Measurements from ENCODE around the gene PFDN1. TPM values are rescaled to one million over a fixed set of nuclear protein-coding genes. Genes with fewer than 3 reads are reported as not detected.
"Not testable (repeated sequence)": the region's sequence is repeated elsewhere in the genome, so short reads cannot be mapped to it uniquely, and the experiment has no call there.

The PFDN1 gene
- total RNA-seq, 1 donor from 2014 or later: 34.4 TPM

- no peaks in the 10 kb centered on the region for H3K27me3 ChIP-seq (ENCODE audit: control insufficient read depth in 3 of 3, insufficient read depth in 3 of 3, low read length in 3 of 3)
- no peaks in the 10 kb centered on the region for H3K36me3 ChIP-seq (ENCODE audit: control insufficient read depth in 3 of 3, insufficient read depth in 3 of 3, low read length in 3 of 3)
- no peak overlapping the region for H3K4me3 ChIP-seq (ENCODE audit: low read length in 3 of 3)
- no peaks in the 10 kb centered on the region for H3K9me3 ChIP-seq (ENCODE audit: control insufficient read depth in 3 of 3, low read length in 3 of 3)
- H3K27ac ChIP-seq (ENCODE audit: low read depth, low read length): no peak overlapping the region
- no peak overlapping the region for H3K9ac ChIP-seq (ENCODE audit: low read depth in 1 of 3, low read length in 3 of 3)
- peaks cover 48 to 66% (median 65%) of the 10 kb centered on the region in 3 donors for H3K4me1 ChIP-seq (ENCODE audit: control insufficient read depth in 3 of 3, insufficient read depth in 3 of 3, low read length in 3 of 3)
These were observed 87.6 kb downstream of the PFDN1 start for GRCh38 chr5:140215276-140215675.

- peaks cover 44 to 61% (median 61%) of the 10 kb centered on the region in 3 donors for H3K4me1 ChIP-seq (ENCODE audit: control insufficient read depth in 3 of 3, insufficient read depth in 3 of 3, low read length in 3 of 3)
These were observed 88.1 kb downstream of the PFDN1 start for GRCh38 chr5:140214831-140215230.

GRCh38 chr5:140213370-140213983 lies 89.4 kb downstream of the PFDN1 start:
- Histone ChIP-seq H3K4me3 (ENCODE audit: low read length in 3 of 3) (no peak overlapping the region), H3K9me3 (ENCODE audit: control insufficient read depth in 3 of 3, low read length in 3 of 3) (no peaks in the 10 kb centered on the region), H3K36me3 (ENCODE audit: control insufficient read depth in 3 of 3, insufficient read depth in 3 of 3, low read length in 3 of 3) (no peaks in the 10 kb centered on the region), H3K27ac (ENCODE audit: low read depth, low read length) (peak overlapping the region; percentile 52), H3K4me1 (ENCODE audit: control insufficient read depth in 3 of 3, insufficient read depth in 3 of 3, low read length in 3 of 3) (peaks cover 30 to 49% (median 47%) of the 10 kb centered on the region in 3 donors), H3K9ac (ENCODE audit: low read depth in 1 of 3, low read length in 3 of 3) (no peak overlapping the region), H3K27me3 (ENCODE audit: control insufficient read depth in 3 of 3, insufficient read depth in 3 of 3, low read length in 3 of 3) (no peaks in the 10 kb centered on the region)

More at GRCh38 chr5:140214831-140215230, 88.1 kb downstream of the PFDN1 start:
- H3K36me3 ChIP-seq (ENCODE audit: control insufficient read depth in 3 of 3, insufficient read depth in 3 of 3, low read length in 3 of 3): no peaks in the 10 kb centered on the region
- H3K9me3 ChIP-seq (ENCODE audit: control insufficient read depth in 3 of 3, low read length in 3 of 3): no peaks in the 10 kb centered on the region
- H3K27me3 ChIP-seq (ENCODE audit: control insufficient read depth in 3 of 3, insufficient read depth in 3 of 3, low read length in 3 of 3): no peaks in the 10 kb centered on the region
- H3K9ac ChIP-seq (ENCODE audit: low read depth in 1 of 3, low read length in 3 of 3): peak overlapping the region in 1 of 3 donors; percentile 47
- H3K4me3 ChIP-seq (ENCODE audit: low read length in 3 of 3): peak overlapping the region in 1 of 3 donors; percentile 10
- H3K27ac ChIP-seq (ENCODE audit: low read depth, low read length): peak overlapping the region; percentile 52

GRCh38 chr5:140208065-140208464 lies 94.8 kb downstream of the PFDN1 start:
- Histone ChIP-seq H3K9ac (ENCODE audit: low read depth in 1 of 3, low read length in 3 of 3) (no peak overlapping the region), H3K27ac (ENCODE audit: low read depth, low read length) (no peak overlapping the region)

GRCh38 chr5:140207250-140207964 lies 95.5 kb downstream of the PFDN1 start:
- Histone ChIP-seq H3K4me1 (ENCODE audit: control insufficient read depth in 3 of 3, insufficient read depth in 3 of 3, low read length in 3 of 3) (peaks cover 35 to 48% (median 43%) of the 10 kb centered on the region in 3 donors), H3K27ac (ENCODE audit: low read depth, low read length) (peak overlapping the region; percentile 73), H3K9ac (ENCODE audit: low read depth in 1 of 3, low read length in 3 of 3) (no peak overlapping the region), H3K4me3 (ENCODE audit: low read length in 3 of 3) (peak overlapping the region in 1 of 3 donors; percentile 3), H3K27me3 (ENCODE audit: control insufficient read depth in 3 of 3, insufficient read depth in 3 of 3, low read length in 3 of 3) (no peaks in the 10 kb centered on the region), H3K9me3 (ENCODE audit: control insufficient read depth in 3 of 3, low read length in 3 of 3) (no peaks in the 10 kb centered on the region), H3K36me3 (ENCODE audit: control insufficient read depth in 3 of 3, insufficient read depth in 3 of 3, low read length in 3 of 3) (peaks cover 0 to 2% (median 2%) of the 10 kb centered on the region in 3 donors)

More at GRCh38 chr5:140208065-140208464, 94.8 kb downstream of the PFDN1 start:
- Histone ChIP-seq H3K36me3 (ENCODE audit: control insufficient read depth in 3 of 3, insufficient read depth in 3 of 3, low read length in 3 of 3) (peaks cover 0 to 2% (median 2%) of the 10 kb centered on the region in 3 donors), H3K4me1 (ENCODE audit: control insufficient read depth in 3 of 3, insufficient read depth in 3 of 3, low read length in 3 of 3) (peaks cover 35 to 44% (median 40%) of the 10 kb centered on the region in 3 donors), H3K4me3 (ENCODE audit: low read length in 3 of 3) (no peak overlapping the region), H3K9me3 (ENCODE audit: control insufficient read depth in 3 of 3, low read length in 3 of 3) (no peaks in the 10 kb centered on the region), H3K27me3 (ENCODE audit: control insufficient read depth in 3 of 3, insufficient read depth in 3 of 3, low read length in 3 of 3) (no peaks in the 10 kb centered on the region)

- Histone ChIP-seq H3K27ac (ENCODE audit: low read depth, low read length) (peak overlapping the region; percentile 73), H3K36me3 (ENCODE audit: control insufficient read depth in 3 of 3, insufficient read depth in 3 of 3, low read length in 3 of 3) (peaks cover 0 to 2% (median 2%) of the 10 kb centered on the region in 3 donors), H3K4me3 (ENCODE audit: low read length in 3 of 3) (peak overlapping the region in 2 of 3 donors; percentile 10 to 37), H3K9ac (ENCODE audit: low read depth in 1 of 3, low read length in 3 of 3) (peak overlapping the region in 2 of 3 donors; percentile 74 to 75), H3K4me1 (ENCODE audit: control insufficient read depth in 3 of 3, insufficient read depth in 3 of 3, low read length in 3 of 3) (peaks cover 35 to 56% (median 50%) of the 10 kb centered on the region in 3 donors), H3K27me3 (ENCODE audit: control insufficient read depth in 3 of 3, insufficient read depth in 3 of 3, low read length in 3 of 3) (no peaks in the 10 kb centered on the region), H3K9me3 (ENCODE audit: control insufficient read depth in 3 of 3, low read length in 3 of 3) (no peaks in the 10 kb centered on the region)
These were observed 96.9 kb downstream of the PFDN1 start for GRCh38 chr5:140205952-140206351.

GRCh38 chr5:140205216-140205615 lies 97.7 kb downstream of the PFDN1 start:
- Histone ChIP-seq H3K4me1 (ENCODE audit: control insufficient read depth in 3 of 3, insufficient read depth in 3 of 3, low read length in 3 of 3) (peaks cover 35 to 56% (median 51%) of the 10 kb centered on the region in 3 donors), H3K9ac (ENCODE audit: low read depth in 1 of 3, low read length in 3 of 3) (peak overlapping the region; percentile 26 to 75 (median 74)), H3K4me3 (ENCODE audit: low read length in 3 of 3) (no peak overlapping the region), H3K36me3 (ENCODE audit: control insufficient read depth in 3 of 3, insufficient read depth in 3 of 3, low read length in 3 of 3) (peaks cover 0 to 2% (median 2%) of the 10 kb centered on the region in 3 donors), H3K27ac (ENCODE audit: low read depth, low read length) (peak overlapping the region; percentile 73), H3K27me3 (ENCODE audit: control insufficient read depth in 3 of 3, insufficient read depth in 3 of 3, low read length in 3 of 3) (no peaks in the 10 kb centered on the region), H3K9me3 (ENCODE audit: control insufficient read depth in 3 of 3, low read length in 3 of 3) (no peaks in the 10 kb centered on the region)

- H3K27ac ChIP-seq (ENCODE audit: low read depth, low read length): no peak overlapping the region
- H3K9me3 ChIP-seq (ENCODE audit: control insufficient read depth in 3 of 3, low read length in 3 of 3): no peaks in the 10 kb centered on the region
- H3K4me1 ChIP-seq (ENCODE audit: control insufficient read depth in 3 of 3, insufficient read depth in 3 of 3, low read length in 3 of 3): peaks cover 37 to 59% (median 56%) of the 10 kb centered on the region in 3 donors
- no peak overlapping the region for H3K4me3 ChIP-seq (ENCODE audit: low read length in 3 of 3)
- H3K9ac ChIP-seq (ENCODE audit: low read depth in 1 of 3, low read length in 3 of 3): no peak overlapping the region
- H3K27me3 ChIP-seq (ENCODE audit: control insufficient read depth in 3 of 3, insufficient read depth in 3 of 3, low read length in 3 of 3): no peaks in the 10 kb centered on the region
- peaks cover 0 to 2% (median 2%) of the 10 kb centered on the region in 3 donors for H3K36me3 ChIP-seq (ENCODE audit: control insufficient read depth in 3 of 3, insufficient read depth in 3 of 3, low read length in 3 of 3)
These were observed 100.3 kb downstream of the PFDN1 start for GRCh38 chr5:140202610-140203009.

GRCh38 chr5:140202078-140202477 lies 100.8 kb downstream of the PFDN1 start:
- Histone ChIP-seq H3K9ac (ENCODE audit: low read depth in 1 of 3, low read length in 3 of 3) (no peak overlapping the region), H3K27ac (ENCODE audit: low read depth, low read length) (peak overlapping the region; percentile 16)

GRCh38 chr5:140198915-140199314 lies 104.0 kb downstream of the PFDN1 start:
- not testable (repeated sequence) for H3K27ac ChIP-seq (ENCODE audit: low read depth, low read length); H3K9me3 ChIP-seq (ENCODE audit: control insufficient read depth in 3 of 3, low read length in 3 of 3); H3K36me3 ChIP-seq (ENCODE audit: control insufficient read depth in 3 of 3, insufficient read depth in 3 of 3, low read length in 3 of 3); H3K9ac ChIP-seq (ENCODE audit: low read depth in 1 of 3, low read length in 3 of 3); H3K4me3 ChIP-seq (ENCODE audit: low read length in 3 of 3); H3K27me3 ChIP-seq (ENCODE audit: control insufficient read depth in 3 of 3, insufficient read depth in 3 of 3, low read length in 3 of 3)
- H3K4me1 ChIP-seq (ENCODE audit: control insufficient read depth in 3 of 3, insufficient read depth in 3 of 3, low read length in 3 of 3): peaks cover 6 to 31% (median 27%) of the 10 kb centered on the region in 3 donors

More at GRCh38 chr5:140202078-140202477, 100.8 kb downstream of the PFDN1 start:
- Histone ChIP-seq H3K4me1 (ENCODE audit: control insufficient read depth in 3 of 3, insufficient read depth in 3 of 3, low read length in 3 of 3) (peaks cover 32 to 54% (median 51%) of the 10 kb centered on the region in 3 donors), H3K27me3 (ENCODE audit: control insufficient read depth in 3 of 3, insufficient read depth in 3 of 3, low read length in 3 of 3) (no peaks in the 10 kb centered on the region), H3K9me3 (ENCODE audit: control insufficient read depth in 3 of 3, low read length in 3 of 3) (no peaks in the 10 kb centered on the region), H3K36me3 (ENCODE audit: control insufficient read depth in 3 of 3, insufficient read depth in 3 of 3, low read length in 3 of 3) (peaks cover 0 to 2% (median 2%) of the 10 kb centered on the region in 3 donors), H3K4me3 (ENCODE audit: low read length in 3 of 3) (no peak overlapping the region)
